ENCODE measurements around the gene LIN54.
"Not testable (repeated sequence)": the region's sequence is repeated elsewhere in the genome, so short reads cannot be mapped to it uniquely, and the experiment has no call there.

LIN54 gene

DNA sequence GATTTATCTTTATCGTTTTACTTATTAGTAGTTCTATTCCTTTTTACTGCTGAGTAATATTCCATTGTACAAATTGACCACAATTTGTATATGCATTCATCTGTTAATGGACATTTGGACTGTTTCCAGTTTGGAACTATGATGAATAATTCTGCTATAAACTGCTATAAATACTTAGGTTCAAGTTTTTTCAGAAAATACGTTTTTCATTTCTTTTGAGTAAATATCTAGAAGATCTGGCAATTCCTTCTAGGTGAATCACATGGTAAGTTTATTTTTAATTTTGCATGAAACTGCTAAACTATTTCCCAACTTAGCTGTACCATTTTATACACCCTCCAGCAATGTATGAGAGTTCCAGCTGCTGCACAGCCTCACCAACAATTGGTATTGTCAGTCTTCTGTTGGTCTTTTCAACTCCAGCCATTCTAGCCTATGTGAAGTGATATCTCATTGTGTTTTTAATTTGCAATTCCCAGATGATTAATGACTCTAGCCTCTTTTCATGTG is 22.2 kb downstream of the LIN54 start:
- DNase-seq: no peak
- TF ChIP-seq, protein P1, sequence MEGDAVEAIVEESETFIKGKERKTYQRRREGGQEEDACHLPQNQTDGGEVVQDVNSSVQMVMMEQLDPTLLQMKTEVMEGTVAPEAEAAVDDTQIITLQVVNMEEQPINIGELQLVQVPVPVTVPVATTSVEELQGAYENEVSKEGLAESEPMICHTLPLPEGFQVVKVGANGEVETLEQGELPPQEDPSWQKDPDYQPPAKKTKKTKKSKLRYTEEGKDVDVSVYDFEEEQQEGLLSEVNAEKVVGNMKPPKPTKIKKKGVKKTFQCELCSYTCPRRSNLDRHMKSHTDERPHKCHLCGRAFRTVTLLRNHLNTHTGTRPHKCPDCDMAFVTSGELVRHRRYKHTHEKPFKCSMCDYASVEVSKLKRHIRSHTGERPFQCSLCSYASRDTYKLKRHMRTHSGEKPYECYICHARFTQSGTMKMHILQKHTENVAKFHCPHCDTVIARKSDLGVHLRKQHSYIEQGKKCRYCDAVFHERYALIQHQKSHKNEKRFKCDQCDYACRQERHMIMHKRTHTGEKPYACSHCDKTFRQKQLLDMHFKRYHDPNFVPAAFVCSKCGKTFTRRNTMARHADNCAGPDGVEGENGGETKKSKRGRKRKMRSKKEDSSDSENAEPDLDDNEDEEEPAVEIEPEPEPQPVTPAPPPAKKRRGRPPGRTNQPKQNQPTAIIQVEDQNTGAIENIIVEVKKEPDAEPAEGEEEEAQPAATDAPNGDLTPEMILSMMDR (IDR thresholded peaks at IDR 0.05; ENCODE audit: low read depth, low read length): no peak
- Histone ChIP-seq H3K36me3 (peaks cover 16% of the 10 kb centered on the region), H3K4me3 (ENCODE audit: low read depth, low read length) (no peak overlapping the region), H3K9me3 (ENCODE audit: severe bottlenecking) (no peaks in the 10 kb centered on the region), H3K27me3 (ENCODE audit: insufficient read depth, low read depth, severe bottlenecking) (no peaks in the 10 kb centered on the region), H3K27ac (no peak overlapping the region)

DNA sequence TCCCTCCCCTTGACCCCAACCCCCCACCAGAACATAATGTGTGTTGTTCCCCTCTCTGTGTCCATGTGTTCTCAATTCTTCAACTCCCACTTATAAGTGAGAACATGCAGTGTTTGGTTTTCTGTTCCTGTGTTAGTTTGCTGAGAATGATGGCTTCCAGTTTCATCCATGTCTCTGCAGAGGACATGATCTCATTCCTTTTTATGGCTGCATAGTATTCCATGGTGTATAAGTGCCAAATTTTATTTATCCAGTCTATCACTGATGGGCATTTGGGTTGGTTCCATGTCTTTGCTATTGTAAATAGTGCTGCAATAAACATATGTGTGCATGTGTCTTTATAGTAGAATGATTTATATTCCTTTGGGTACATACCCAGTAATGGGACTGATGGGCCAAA is 23.1 kb downstream of the LIN54 start:
- H3K4me3 ChIP-seq (ENCODE audit: low read depth, low read length); DNase-seq; H3K27me3 ChIP-seq (ENCODE audit: insufficient read depth, low read depth, severe bottlenecking); H3K27ac ChIP-seq; H3K9me3 ChIP-seq (ENCODE audit: severe bottlenecking): not testable (repeated sequence)
- peaks cover 18% of the 10 kb centered on the region for H3K36me3 ChIP-seq

DNA sequence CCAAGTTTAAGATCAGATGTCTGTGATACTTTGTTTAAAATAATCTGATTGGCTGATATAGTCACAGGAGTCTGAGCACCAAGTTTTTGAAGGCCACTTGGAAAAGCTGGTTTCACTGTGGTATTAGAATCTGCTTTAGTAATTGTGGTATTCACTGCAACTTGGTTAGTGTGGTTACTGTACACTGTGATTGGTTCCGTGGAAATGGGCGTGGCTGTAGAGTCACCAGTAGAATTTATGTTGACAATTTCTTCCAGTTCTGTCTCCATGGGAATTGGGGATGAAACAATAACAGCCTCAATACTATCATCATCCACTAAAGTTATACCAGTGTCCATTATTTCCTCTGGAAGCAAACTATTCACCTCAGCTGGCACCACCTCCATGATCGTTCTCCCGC is 26.2 kb downstream of the LIN54 start:
- Histone ChIP-seq H3K4me3 (ENCODE audit: low read depth, low read length) (no peak overlapping the region), H3K36me3 (peaks cover 22% of the 10 kb centered on the region), H3K27ac (no peak overlapping the region), H3K27me3 (ENCODE audit: insufficient read depth, low read depth, severe bottlenecking) (no peaks in the 10 kb centered on the region), H3K9me3 (ENCODE audit: severe bottlenecking) (no peaks in the 10 kb centered on the region)
- no peak for DNase-seq
- TF ChIP-seq, protein P1 (IDR thresholded peaks at IDR 0.05; ENCODE audit: low read depth, low read length): no peak

DNA sequence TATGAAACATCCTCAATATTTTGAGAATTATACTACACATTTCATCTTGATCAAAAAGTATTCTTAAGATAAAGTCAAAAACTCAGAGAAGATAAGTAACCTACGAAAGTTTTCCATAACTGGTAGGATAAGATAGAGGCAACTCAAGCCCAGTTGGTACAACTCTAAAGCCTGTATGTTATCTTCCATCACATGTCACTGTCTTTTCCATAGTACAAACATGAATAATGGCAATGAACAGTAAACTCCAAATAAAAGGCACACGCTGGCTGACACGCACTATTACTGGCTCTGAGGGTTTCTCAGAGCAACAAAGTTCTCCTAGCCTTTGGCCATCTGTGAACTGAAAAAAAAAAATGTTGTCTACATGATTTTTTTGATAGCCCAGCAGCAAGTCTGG is 27.2 kb downstream of the LIN54 start:
- H3K9me3 ChIP-seq (ENCODE audit: severe bottlenecking): no peaks in the 10 kb centered on the region
- no peak overlapping the region for H3K4me3 ChIP-seq (ENCODE audit: low read depth, low read length)
- TF ChIP-seq, protein P1 (IDR thresholded peaks at IDR 0.05; ENCODE audit: low read depth, low read length): no peak
- H3K27me3 ChIP-seq (ENCODE audit: insufficient read depth, low read depth, severe bottlenecking): no peaks in the 10 kb centered on the region
- H3K36me3 ChIP-seq: peaks cover 28% of the 10 kb centered on the region
- DNase-seq: no peak
- H3K27ac ChIP-seq: no peak overlapping the region

DNA sequence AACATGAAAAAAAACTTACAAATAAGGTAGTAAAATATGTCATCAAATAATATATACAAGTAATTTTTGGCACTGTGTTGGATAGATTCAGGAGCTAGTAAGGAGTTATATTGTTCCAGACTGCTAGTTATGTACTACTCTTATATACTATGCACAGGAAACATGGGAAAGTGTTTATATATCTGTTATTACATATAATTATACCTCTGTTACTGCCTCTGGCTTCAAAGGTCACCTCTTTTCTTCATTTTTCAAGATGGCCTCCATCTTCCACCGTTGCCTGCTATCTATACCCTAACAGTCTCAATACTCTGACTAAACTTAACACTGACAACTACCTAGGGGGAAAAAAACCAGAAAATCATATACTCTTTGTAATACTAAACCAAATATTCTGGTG is 29.5 kb downstream of the LIN54 start:
- Histone ChIP-seq H3K27me3 (ENCODE audit: insufficient read depth, low read depth, severe bottlenecking) (no peaks in the 10 kb centered on the region), H3K9me3 (ENCODE audit: severe bottlenecking) (no peaks in the 10 kb centered on the region), H3K27ac (no peak overlapping the region), H3K36me3 (peaks cover 26% of the 10 kb centered on the region), H3K4me3 (ENCODE audit: low read depth, low read length) (no peak overlapping the region)
- DNase-seq: no peak
- TF ChIP-seq, protein P1 (IDR thresholded peaks at IDR 0.05; ENCODE audit: low read depth, low read length): no peak

DNA sequence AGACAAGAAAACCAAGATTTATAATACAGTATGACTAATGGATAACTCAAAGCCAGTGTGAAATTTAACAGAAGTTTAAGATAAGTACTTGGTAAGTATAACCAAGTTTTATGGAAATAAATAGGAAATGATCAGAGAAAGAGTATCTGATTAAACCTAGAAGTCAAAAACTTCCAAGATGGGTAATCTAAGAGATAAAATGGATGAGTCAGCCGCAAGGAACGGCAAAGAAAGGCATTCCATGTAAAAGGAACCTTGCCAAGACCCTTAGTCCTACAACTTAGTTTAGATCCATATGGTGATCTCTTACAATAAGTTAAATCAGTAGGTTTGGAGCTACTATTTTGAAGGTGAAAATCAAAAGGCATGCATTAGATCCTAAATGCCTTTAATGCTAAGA is 34.8 kb downstream of the LIN54 start:
- DNase-seq: no peak
- H3K27me3 ChIP-seq (ENCODE audit: insufficient read depth, low read depth, severe bottlenecking): no peaks in the 10 kb centered on the region
- TF ChIP-seq, protein P1 (IDR thresholded peaks at IDR 0.05; ENCODE audit: low read depth, low read length): no peak
- no peaks in the 10 kb centered on the region for H3K9me3 ChIP-seq (ENCODE audit: severe bottlenecking)
- no peak overlapping the region for H3K4me3 ChIP-seq (ENCODE audit: low read depth, low read length)
- no peak overlapping the region for H3K27ac ChIP-seq
- H3K36me3 ChIP-seq: peaks cover 22% of the 10 kb centered on the region
